RWPE2 (cell line): Measurements from ENCODE around the gene LENEP.

Source experiments
- ATAC-seq: fragments of 200-7000 bp; cut with Tn5 transposase; 3 replicates; pipeline ENCODE4 v1.9.1; 2021; ENCODE audit warnings: low read depth
- DNase-seq: peaks from one replicate; pipeline ENCODE4 v3.0.0-alpha.2; 2020; ENCODE audit warnings: low spot score
- H3K27ac ChIP-seq: fragments of 450-650 bp; 2 replicates; pipeline ENCODE4 v1.5.1; 2017; ENCODE audit warnings: mild to moderate bottlenecking; ENCODE audit not compliant: poor library complexity, severe bottlenecking
- H3K27me3 ChIP-seq: fragments of 250-450 bp; sonication (Bioruptor Pico); 2 replicates; pipeline ENCODE4 v1.5.1; 2021; ENCODE audit warnings: mild to moderate bottlenecking, moderate library complexity; ENCODE audit not compliant: insufficient read depth, poor library complexity, severe bottlenecking
- H3K36me3 ChIP-seq: fragments of 250-450 bp; sonication (Bioruptor Pico); 2 replicates; pipeline ENCODE4 v1.5.1; 2020; ENCODE audit warnings: low read depth, mild to moderate bottlenecking, moderate library complexity
- H3K4me1 ChIP-seq: fragments of 250-450 bp; sonication (Bioruptor Pico); 2 replicates; pipeline ENCODE4 v1.5.1; 2021; ENCODE audit warnings: mild to moderate bottlenecking, moderate library complexity; ENCODE audit not compliant: insufficient read depth, poor library complexity, severe bottlenecking
- H3K4me3 ChIP-seq: fragments of 250-450 bp; sonication (Bioruptor Pico); 2 replicates; pipeline ENCODE4 v1.5.1; 2021; ENCODE audit warnings: mild to moderate bottlenecking, moderate library complexity; ENCODE audit not compliant: severe bottlenecking
- H3K9me3 ChIP-seq: fragments of 250-450 bp; sonication (Bioruptor Pico); 2 replicates; pipeline ENCODE4 v1.5.1; 2021; ENCODE audit warnings: mild to moderate bottlenecking, moderate library complexity; ENCODE audit not compliant: severe bottlenecking
- TF ChIP-seq, protein P1 (sequence below): fragments of 450-650 bp; IDR thresholded peaks from one replicate; pipeline ENCODE4 v1.5.1; 2017; ENCODE audit warnings: mild to moderate bottlenecking, moderate library complexity; ENCODE audit not compliant: poor library complexity, severe bottlenecking

The LENEP gene

DNA sequence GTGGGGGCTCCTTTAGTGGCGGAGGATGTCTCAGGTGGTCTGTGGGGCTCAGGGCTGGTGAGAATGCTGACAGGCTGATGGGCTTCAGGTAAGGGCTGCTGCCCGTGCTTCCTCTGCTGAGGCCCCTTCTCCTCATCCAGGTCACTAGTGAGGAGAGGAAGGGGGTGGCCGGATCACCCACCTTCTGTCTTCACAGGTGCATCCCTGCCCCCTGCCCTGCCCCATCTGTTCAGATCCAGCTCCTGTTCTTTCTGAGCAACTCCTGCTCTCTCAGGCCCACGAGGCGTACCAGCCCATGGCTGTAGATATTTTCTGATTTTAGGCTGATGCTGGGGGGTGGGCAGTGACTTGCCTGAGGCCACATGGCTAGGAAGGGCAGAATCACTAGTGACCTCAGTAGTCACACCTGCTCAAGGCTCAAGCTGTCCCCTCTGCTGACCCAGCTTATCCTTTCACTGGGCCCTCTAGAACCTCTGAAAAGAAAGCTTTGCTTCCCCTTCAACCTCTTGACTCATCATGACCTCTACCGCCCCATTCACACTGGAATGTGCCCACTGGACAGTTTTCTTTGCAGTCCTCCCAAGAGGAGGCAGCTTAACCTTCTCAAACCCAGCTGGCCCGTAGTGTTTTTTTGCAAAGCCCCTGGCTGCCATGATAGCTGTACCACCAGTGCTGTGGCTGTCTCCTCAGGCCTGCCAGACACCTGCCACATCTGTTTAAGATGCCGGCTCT lies 25.4 kb downstream of the LENEP start:
- no peak overlapping the region for H3K4me3 ChIP-seq
- peak overlapping the region; percentile 92 for H3K27ac ChIP-seq
- no peaks in the 10 kb centered on the region for H3K27me3 ChIP-seq
- peaks cover 26% of the 10 kb centered on the region for H3K36me3 ChIP-seq
- H3K4me1 ChIP-seq = peaks cover 25% of the 10 kb centered on the region
- peak; percentile 34 for DNase-seq
- ATAC-seq = no peak
- H3K9me3 ChIP-seq = no peaks in the 10 kb centered on the region
- TF ChIP-seq, protein P1, sequence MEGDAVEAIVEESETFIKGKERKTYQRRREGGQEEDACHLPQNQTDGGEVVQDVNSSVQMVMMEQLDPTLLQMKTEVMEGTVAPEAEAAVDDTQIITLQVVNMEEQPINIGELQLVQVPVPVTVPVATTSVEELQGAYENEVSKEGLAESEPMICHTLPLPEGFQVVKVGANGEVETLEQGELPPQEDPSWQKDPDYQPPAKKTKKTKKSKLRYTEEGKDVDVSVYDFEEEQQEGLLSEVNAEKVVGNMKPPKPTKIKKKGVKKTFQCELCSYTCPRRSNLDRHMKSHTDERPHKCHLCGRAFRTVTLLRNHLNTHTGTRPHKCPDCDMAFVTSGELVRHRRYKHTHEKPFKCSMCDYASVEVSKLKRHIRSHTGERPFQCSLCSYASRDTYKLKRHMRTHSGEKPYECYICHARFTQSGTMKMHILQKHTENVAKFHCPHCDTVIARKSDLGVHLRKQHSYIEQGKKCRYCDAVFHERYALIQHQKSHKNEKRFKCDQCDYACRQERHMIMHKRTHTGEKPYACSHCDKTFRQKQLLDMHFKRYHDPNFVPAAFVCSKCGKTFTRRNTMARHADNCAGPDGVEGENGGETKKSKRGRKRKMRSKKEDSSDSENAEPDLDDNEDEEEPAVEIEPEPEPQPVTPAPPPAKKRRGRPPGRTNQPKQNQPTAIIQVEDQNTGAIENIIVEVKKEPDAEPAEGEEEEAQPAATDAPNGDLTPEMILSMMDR = no peak

DNA sequence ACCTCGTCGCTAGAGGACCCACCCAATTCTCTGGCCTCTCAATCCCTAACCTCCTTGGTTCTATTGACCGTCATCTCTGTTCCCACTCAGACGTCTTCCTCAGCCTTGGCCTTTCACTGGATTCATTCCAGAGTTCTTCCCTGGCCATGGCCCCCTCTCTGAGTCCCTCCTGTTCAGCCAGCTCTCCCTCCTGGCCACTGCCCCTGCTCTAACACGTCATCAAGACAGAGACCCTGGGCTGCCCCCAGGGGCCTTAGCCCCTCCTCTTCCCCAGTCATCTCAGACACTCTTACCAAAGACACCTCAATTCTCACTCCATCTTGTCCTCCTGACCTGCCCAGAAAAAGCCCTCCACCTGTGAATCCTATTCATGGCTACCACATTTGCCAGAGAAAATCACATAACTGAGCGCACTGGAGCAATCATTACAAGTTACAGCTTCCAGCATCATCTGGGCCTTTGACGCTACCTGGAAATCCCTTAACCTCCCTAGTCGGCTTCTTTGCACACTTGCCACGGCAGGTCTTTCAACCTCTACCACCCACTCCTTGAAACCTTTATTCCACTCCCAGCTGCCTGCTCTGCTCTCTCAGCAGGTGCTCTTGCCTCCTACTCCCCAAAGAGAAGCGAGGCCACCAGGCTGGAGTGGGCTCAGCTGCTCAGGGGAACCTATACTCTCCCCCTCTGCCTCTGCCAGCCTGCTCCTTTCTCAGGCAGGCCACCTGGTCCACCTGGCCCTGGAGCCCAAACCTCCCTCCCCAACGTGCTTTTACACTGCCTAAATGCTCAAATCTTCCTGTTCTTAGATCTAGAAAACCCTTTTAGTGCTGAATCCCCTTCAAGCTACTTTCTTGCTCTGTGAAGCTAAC lies 26.2 kb downstream of the LENEP start:
- no peak for ATAC-seq
- TF ChIP-seq, protein P1 = no peak
- Histone ChIP-seq H3K4me1 (peaks cover 25% of the 10 kb centered on the region), H3K27me3 (no peaks in the 10 kb centered on the region), H3K36me3 (peaks cover 18% of the 10 kb centered on the region), H3K9me3 (no peaks in the 10 kb centered on the region), H3K27ac (peak overlapping the region; percentile 92), H3K4me3 (no peak overlapping the region)
- DNase-seq = peak; percentile 40

DNA sequence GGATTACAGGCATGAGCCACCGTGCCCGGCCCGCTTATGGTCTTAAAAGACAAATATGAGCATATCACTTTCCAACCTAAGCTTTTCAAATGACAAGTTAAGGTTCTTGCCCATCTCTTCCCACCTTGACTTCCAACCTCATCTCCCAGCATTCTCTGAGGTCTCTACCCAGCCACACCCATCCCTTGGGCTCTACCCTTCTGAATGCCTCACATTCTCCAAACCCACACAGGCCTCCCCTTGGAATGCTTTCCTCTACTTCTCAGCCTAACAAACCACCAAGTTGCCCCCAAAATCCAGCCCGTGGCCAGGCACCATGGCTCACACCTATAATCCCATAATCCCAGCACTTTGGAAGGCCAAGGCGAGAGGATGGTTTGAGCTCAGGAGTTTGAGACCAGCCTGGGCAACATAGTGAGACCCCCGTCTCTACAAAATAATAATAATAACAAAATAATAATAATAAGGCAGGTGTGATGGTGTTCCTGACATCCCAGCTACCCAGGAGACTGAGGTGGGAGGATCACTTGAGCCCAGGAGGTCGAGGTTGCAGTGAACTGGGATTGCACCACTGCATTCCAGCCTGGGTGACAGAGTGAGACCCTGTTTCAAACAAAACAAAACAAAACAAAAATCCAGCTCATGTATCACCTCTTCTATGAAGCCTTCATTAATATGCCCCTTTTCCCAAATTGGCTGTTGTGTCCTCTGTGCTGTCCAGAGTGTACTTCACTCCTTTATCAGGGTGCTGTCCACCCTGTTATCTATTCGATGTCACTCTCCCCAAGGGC lies 28.9 kb downstream of the LENEP start:
- Histone ChIP-seq H3K9me3 (no peaks in the 10 kb centered on the region), H3K36me3 (peaks cover 9% of the 10 kb centered on the region), H3K27ac (peak overlapping the region; percentile 46), H3K27me3 (no peaks in the 10 kb centered on the region), H3K4me1 (peaks cover 27% of the 10 kb centered on the region), H3K4me3 (no peak overlapping the region)
- ATAC-seq = no peak
- TF ChIP-seq, protein P1 = no peak
- no peak for DNase-seq

DNA sequence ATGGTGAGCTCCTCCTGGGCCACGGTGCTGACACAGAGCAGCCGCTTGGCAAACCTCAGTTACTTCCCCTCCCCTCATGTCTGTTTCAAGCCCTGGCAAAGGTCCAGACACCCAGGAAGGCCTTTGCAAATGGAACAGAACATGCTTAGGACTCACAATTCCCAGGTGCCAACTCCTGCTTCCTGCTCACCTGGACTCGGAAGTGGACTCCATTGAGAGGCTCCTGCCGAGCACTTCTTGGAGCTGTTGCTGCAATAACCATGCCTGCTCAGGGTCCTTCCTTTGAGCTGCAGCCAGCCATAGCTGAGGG lies 29.5 kb downstream of the LENEP start:
- Histone ChIP-seq H3K27ac (peak overlapping the region; percentile 46), H3K36me3 (peaks cover 8% of the 10 kb centered on the region), H3K27me3 (no peaks in the 10 kb centered on the region), H3K9me3 (no peaks in the 10 kb centered on the region), H3K4me1 (peaks cover 23% of the 10 kb centered on the region), H3K4me3 (no peak overlapping the region)
- TF ChIP-seq, protein P1 = no peak
- DNase-seq = peak; percentile 60
- peak; percentile 31 for ATAC-seq
